ENCODE data around the gene NOL11. TPM values are rescaled to one million over a fixed set of nuclear protein-coding genes. Genes with fewer than 3 reads are reported as not detected.

Gene NOL11
- polyA plus RNA-seq, 2 of the 4 experiments (the other 2 are of a cell fraction): 79.6 to 118 TPM

DNA sequence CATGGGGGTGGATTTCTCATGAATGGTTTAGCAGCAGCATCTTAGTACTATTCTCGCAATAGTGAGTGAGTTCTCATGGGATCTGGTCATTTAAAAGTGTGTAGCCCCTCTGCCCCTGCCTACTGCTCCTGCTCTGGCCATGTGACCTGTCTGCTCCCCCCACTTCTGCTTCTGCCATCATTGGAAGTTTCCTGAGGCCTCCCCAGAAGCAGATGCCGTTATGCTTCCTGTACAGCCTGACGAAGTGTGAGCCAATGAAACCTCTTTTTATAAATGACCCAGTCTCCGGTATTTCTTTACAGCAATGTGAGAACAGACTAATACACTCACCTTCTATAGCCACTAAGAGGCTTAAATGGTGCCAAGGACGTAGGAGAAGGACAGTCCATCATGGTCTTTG lies 51.5 kb downstream of the NOL11 start:
- DNase-seq (ENCODE audit: low read depth in 1 of 2, low spot score in 1 of 2) (no peak), ATAC-seq (no peak), FAIRE-seq (no peak)
- Histone ChIP-seq H3K4me1 (no peaks in the 10 kb centered on the region), H3K4me3 (no peak overlapping the region), H3K27ac (no peak overlapping the region), H3K4me2 (no peak overlapping the region), H3K9me3 (no peaks in the 10 kb centered on the region)
- TF ChIP-seq ZNF302 (CRISPR knock-in tag; IDR thresholded peaks at IDR 0.05) (no peak), TP53 (CRISPR knock-in tag; IDR thresholded peaks at IDR 0.05) (no peak), MAFK (IDR thresholded peaks at IDR 0.05; ENCODE audit: partially characterized antibody) (no peak), RFX5 (IDR thresholded peaks at IDR 0.05) (no peak), ESRRA (IDR thresholded peaks at IDR 0.05; ENCODE audit: borderline replicate concordance, low read length) (no peak), JUN (IDR thresholded peaks at IDR 0.05) (no peak), NFE2L2 (conservative IDR thresholded peaks at IDR 0.05; ENCODE audit: low read length) (no peak), HDAC2 (IDR thresholded peaks at IDR 0.05) (no peak), HOXB13 (CRISPR knock-in tag; IDR thresholded peaks at IDR 0.05; ENCODE audit: low read depth) (no peak)
- 73% methylated on average over 5 of the region's 5 CpGs for WGBS (ENCODE audit: missing lambda C conversion rate)
- ChIA-PET CTCF (interaction anchor here (1.7 to 2.9 kb wide), 2 partner anchors 10 to 14 kb away, joined by 3 to 16 read pairs; no protein-coding TSS in a partner anchor), POLR2A (no interaction called here)

DNA sequence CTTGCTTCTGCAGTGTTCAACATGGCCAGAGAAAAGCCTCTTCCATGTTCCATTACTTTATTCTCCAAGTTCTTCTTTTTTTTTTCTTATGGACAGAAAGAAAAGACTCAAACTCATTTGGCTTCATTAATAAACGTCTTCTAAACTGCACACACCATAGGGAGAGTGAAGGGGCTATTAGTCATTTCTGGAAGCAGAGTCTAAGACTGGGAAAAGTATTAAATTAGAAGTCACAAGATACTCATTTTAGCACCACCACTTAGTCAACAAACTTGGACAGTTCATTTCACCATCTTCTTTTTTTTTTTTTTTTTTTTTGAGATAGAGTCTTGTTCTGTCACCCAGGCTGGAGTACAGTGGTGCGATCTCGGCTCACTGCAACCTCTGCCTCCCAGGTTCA lies 52.8 kb downstream of the NOL11 start:
- no peak for TF ChIP-seq FOXS1 (CRISPR knock-in tag; IDR thresholded peaks at IDR 0.05)
- TF ChIP-seq TFCP2L1 (CRISPR knock-in tag; IDR thresholded peaks at IDR 0.05): no peak
- TF ChIP-seq MYC (IDR thresholded peaks at IDR 0.05; ENCODE audit: borderline replicate concordance, low read length): no peak
- Histone ChIP-seq H3K4me1 (no peaks in the 10 kb centered on the region), H3K27ac (no peak overlapping the region), H3K9me3 (no peaks in the 10 kb centered on the region), H3K4me3 (no peak overlapping the region), H3K4me2 (no peak overlapping the region)
- 67% methylated on average over 3 of the region's 3 CpGs for WGBS (ENCODE audit: missing lambda C conversion rate)
- DNase-seq (ENCODE audit: low read depth in 1 of 2, low spot score in 1 of 2) (no peak), ATAC-seq (no peak), FAIRE-seq (no peak)
- ChIA-PET CTCF (interaction anchor here (1.0 to 1.7 kb wide), 3 partner anchors 9 to 23 kb away, joined by 3 to 4 read pairs (median 4); no protein-coding TSS in a partner anchor), POLR2A (no interaction called here)

DNA sequence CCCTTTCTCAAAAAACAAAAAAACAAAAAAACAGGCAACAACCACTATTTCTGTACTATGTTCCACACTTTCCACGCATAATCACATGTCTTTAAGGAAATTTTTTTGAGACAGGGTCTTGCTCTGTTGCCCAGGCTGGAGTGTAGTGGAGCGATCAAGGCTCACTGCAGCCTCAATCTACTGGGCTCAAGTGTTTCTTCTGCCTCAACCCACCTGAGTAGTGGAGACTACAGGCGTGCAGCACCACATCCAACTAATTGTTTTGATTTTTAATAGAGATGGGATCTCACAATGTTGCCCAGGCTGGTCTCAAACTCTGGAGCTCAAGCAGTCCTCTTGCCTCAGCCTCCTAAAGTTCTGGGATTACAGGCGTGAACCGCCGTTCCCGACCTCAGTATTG lies 54.9 kb downstream of the NOL11 start:
- H3K4me1 ChIP-seq: no peaks in the 10 kb centered on the region
- 84% methylated on average over 7 of the region's 7 CpGs for WGBS (ENCODE audit: missing lambda C conversion rate)
- no peak overlapping the region for H3K4me3 ChIP-seq
- FAIRE-seq (no peak), ATAC-seq (no peak), DNase-seq (ENCODE audit: low read depth in 1 of 2, low spot score in 1 of 2) (no peak)
- no peaks in the 10 kb centered on the region for H3K9me3 ChIP-seq
- H3K4me2 ChIP-seq: no peak overlapping the region
- TF ChIP-seq NPAS2 (CRISPR knock-in tag; IDR thresholded peaks at IDR 0.05; ENCODE audit: borderline replicate concordance) (no peak), SREBF2 (IDR thresholded peaks at IDR 0.05) (no peak), BHLHE40 (IDR thresholded peaks at IDR 0.05; ENCODE audit: low read depth, low read length) (no peak), HDAC2 (IDR thresholded peaks at IDR 0.05) (no peak), SMC3 (IDR thresholded peaks at IDR 0.05) (no peak), CHD4 (IDR thresholded peaks at IDR 0.05; ENCODE audit: borderline replicate concordance) (no peak), CEBPB (IDR thresholded peaks at IDR 0.05) (no peak)
- TF ChIP-seq, protein P1, sequence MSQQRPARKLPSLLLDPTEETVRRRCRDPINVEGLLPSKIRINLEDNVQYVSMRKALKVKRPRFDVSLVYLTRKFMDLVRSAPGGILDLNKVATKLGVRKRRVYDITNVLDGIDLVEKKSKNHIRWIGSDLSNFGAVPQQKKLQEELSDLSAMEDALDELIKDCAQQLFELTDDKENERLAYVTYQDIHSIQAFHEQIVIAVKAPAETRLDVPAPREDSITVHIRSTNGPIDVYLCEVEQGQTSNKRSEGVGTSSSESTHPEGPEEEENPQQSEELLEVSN (IDR thresholded peaks at IDR 0.05; ENCODE audit: borderline replicate concordance, low read depth): no peak
- TF ChIP-seq, protein P2, sequence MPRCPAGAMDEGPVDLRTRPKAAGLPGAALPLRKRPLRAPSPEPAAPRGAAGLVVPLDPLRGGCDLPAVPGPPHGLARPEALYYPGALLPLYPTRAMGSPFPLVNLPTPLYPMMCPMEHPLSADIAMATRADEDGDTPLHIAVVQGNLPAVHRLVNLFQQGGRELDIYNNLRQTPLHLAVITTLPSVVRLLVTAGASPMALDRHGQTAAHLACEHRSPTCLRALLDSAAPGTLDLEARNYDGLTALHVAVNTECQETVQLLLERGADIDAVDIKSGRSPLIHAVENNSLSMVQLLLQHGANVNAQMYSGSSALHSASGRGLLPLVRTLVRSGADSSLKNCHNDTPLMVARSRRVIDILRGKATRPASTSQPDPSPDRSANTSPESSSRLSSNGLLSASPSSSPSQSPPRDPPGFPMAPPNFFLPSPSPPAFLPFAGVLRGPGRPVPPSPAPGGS (IDR thresholded peaks at IDR 0.05): no peak
- no peak overlapping the region for H3K27ac ChIP-seq
- CTCF ChIA-PET: interaction anchor here (1.1 kb wide), 1 partner anchor 9 kb away, joined by 4 read pairs; no protein-coding TSS in a partner anchor
- POLR2A ChIA-PET: no interaction called here

DNA sequence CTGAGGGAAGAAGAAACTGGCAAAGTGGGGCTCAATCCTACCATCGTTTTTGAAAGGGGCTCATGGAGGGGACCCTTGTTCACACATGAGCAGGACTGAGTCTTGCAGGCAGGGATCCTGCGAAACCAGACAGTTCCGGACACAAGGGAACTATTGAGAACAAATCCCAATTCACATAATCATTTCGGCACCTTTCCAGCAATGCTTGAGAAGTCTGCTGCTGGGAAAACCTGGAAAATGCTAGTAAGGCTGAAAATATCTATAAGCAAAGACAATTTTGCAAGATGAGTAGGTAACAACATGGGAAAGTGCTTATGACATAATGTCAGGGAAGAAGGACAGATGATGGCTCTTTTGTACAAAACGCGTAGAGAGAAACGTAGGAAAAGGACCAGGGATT lies 55.5 kb downstream of the NOL11 start:
- Histone ChIP-seq H3K27ac (no peak overlapping the region), H3K4me1 (no peaks in the 10 kb centered on the region), H3K4me3 (no peak overlapping the region), H3K9me3 (no peaks in the 10 kb centered on the region), H3K4me2 (no peak overlapping the region)
- FAIRE-seq (peak; percentile 39), ATAC-seq (no peak), DNase-seq (ENCODE audit: low read depth in 1 of 2, low spot score in 1 of 2) (no peak)
- 75% methylated on average over 7 of the region's 7 CpGs for WGBS (ENCODE audit: missing lambda C conversion rate)
- CTCF ChIA-PET: interaction anchor here (0.6 to 1.1 kb wide), 2 partner anchors 8 to 14 kb away, joined by 3 to 4 read pairs; no protein-coding TSS in a partner anchor
- POLR2A ChIA-PET: no interaction called here
- TF ChIP-seq NPAS2 (CRISPR knock-in tag; IDR thresholded peaks at IDR 0.05; ENCODE audit: borderline replicate concordance) (no peak), RARB (CRISPR knock-in tag; IDR thresholded peaks at IDR 0.05) (no peak), MYC (IDR thresholded peaks at IDR 0.05; ENCODE audit: borderline replicate concordance, low read length) (no peak), EHF (CRISPR knock-in tag; IDR thresholded peaks at IDR 0.05) (no peak), NFE2L2 (conservative IDR thresholded peaks at IDR 0.05; ENCODE audit: low read length) (no peak), FOSL2 (IDR thresholded peaks at IDR 0.05) (no peak), FOSL2 (CRISPR knock-in tag; IDR thresholded peaks at IDR 0.05) (no peak)
- TF ChIP-seq, protein P3, sequence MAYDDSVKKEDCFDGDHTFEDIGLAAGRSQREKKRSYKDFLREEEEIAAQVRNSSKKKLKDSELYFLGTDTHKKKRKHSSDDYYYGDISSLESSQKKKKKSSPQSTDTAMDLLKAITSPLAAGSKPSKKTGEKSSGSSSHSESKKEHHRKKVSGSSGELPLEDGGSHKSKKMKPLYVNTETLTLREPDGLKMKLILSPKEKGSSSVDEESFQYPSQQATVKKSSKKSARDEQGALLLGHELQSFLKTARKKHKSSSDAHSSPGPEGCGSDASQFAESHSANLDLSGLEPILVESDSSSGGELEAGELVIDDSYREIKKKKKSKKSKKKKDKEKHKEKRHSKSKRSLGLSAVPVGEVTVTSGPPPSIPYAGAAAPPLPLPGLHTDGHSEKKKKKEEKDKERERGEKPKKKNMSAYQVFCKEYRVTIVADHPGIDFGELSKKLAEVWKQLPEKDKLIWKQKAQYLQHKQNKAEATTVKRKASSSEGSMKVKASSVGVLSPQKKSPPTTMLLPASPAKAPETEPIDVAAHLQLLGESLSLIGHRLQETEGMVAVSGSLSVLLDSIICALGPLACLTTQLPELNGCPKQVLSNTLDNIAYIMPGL (CRISPR knock-in tag; IDR thresholded peaks at IDR 0.05; ENCODE audit: borderline replicate concordance): no peak
